ENCODE data around the gene BLACAT1.

- no peak for TF ChIP-seq CTCF (IDR thresholded peaks at IDR 0.05)
- TF ChIP-seq POLR2A (IDR thresholded peaks at IDR 0.05): no peak
These were observed 4.1 kb downstream of the BLACAT1 start for GRCh38 chr1:205451759-205452164.
